IMR-90 (cell line): ENCODE data around the gene EEF1E1. TPM values are rescaled to one million over a fixed set of nuclear protein-coding genes. Genes with fewer than 3 reads are reported as not detected.
A peak's percentile ranks its signal among the peaks of the same experiment; 100 is the strongest.

ENCODE experiments used
- ATAC-seq: fragments of 200-7000 bp; cut with Tn5 transposase; 2 replicates; pipeline ENCODE4 v1.9.1; 2020; ENCODE audit warnings: low read depth, mild to moderate bottlenecking, moderate library complexity
- BruUV-seq: library from RNA; stranded (reverse); fragments of 400-500 nt; replicated peaks from 2 replicates; lab custom pipeline; 2021; lab: Mats Ljungman, UMichigan
- CTCF ChIA-PET: fragments of 300-600 bp; formaldehyde crosslinking; extraction: SDS; loops from one replicate; lab custom pipeline; 2021; ENCODE audit warnings: antibody characterized with exemption; lab: Yijun Ruan, JAX
- POLR2A ChIA-PET: fragments of 300-600 bp; sonication (Branson Sonifier 250); formaldehyde crosslinking; loops from one replicate; lab custom pipeline; 2022; ENCODE audit warnings: antibody characterized with exemption; ENCODE audit not compliant: unreplicated experiment; lab: Charles Lee
- DNase-seq: peaks from one replicate; pipeline ENCODE4 v3.0.0; 2013
- H2AFZ ChIP-seq: replicated peaks from 2 replicates; pipeline ENCODE3; 2013; ENCODE audit warnings: low read length, mild to moderate bottlenecking; ENCODE audit not compliant: poor library complexity
- H2AK5ac ChIP-seq: 2 replicates; pipeline ENCODE4 v1.6.1; 2013; ENCODE audit warnings: low read depth, low read length, inconsistent platforms
- H2AK9ac ChIP-seq: replicated peaks from 2 replicates; pipeline ENCODE3; 2013; ENCODE audit warnings: mild to moderate bottlenecking, low read depth, low read length, moderate library complexity; ENCODE audit not compliant: poor library complexity
- H2BK120ac ChIP-seq: 2 replicates; pipeline ENCODE4 v1.6.1; 2013; ENCODE audit warnings: low read depth, low read length, inconsistent platforms
- H2BK15ac ChIP-seq: 3 replicates; pipeline ENCODE4 v1.6.1; 2013; ENCODE audit warnings: low read depth, low read length, inconsistent platforms
- H2BK20ac ChIP-seq: 2 replicates; pipeline ENCODE4 v1.6.1; 2013; ENCODE audit warnings: low read depth, mild to moderate bottlenecking, inconsistent platforms, low read length, moderate library complexity
- H2BK5ac ChIP-seq: 2 replicates; pipeline ENCODE4 v1.6.1; 2013; ENCODE audit warnings: mild to moderate bottlenecking, low read depth, low read length, inconsistent platforms; ENCODE audit not compliant: poor library complexity, severe bottlenecking
- H3K14ac ChIP-seq: replicated peaks from 2 replicates; pipeline ENCODE4 v1.6.1; 2013; ENCODE audit warnings: low read depth, low read length, inconsistent platforms
- H3K18ac ChIP-seq: 2 replicates; pipeline ENCODE4 v1.6.1; 2013; ENCODE audit warnings: low read depth, low read length, control low read depth
- H3K23ac ChIP-seq: 2 replicates; pipeline ENCODE4 v1.6.1; 2013; ENCODE audit warnings: low read depth, low read length, inconsistent platforms
- H3K27ac ChIP-seq: 2 replicates; pipeline ENCODE4 v1.5.1; 2013; ENCODE audit warnings: mild to moderate bottlenecking, control low read depth, low read length; ENCODE audit not compliant: insufficient read depth
- H3K27me3 ChIP-seq: 2 replicates; pipeline ENCODE4 v1.6.1; 2013; ENCODE audit warnings: low read length; ENCODE audit not compliant: control insufficient read depth, insufficient read depth
- H3K36me3 ChIP-seq: 2 replicates; pipeline ENCODE4 v1.6.1; 2013; ENCODE audit warnings: low read length, mixed read lengths; ENCODE audit not compliant: control insufficient read depth, insufficient read depth
- H3K4ac ChIP-seq: 2 replicates; pipeline ENCODE4 v1.6.1; 2013; ENCODE audit warnings: low read depth, low read length, inconsistent platforms
- H3K4me1 ChIP-seq: 2 replicates; pipeline ENCODE4 v1.6.1; 2013; ENCODE audit warnings: low read length, mixed read lengths; ENCODE audit not compliant: control insufficient read depth, insufficient read depth
- H3K4me2 ChIP-seq: 2 replicates; pipeline ENCODE4 v1.6.1; 2013; ENCODE audit warnings: low read depth, mild to moderate bottlenecking, control low read depth, low read length, moderate library complexity
- H3K4me3 ChIP-seq: 2 replicates; pipeline ENCODE4 v1.5.1; 2013; ENCODE audit warnings: low read depth, mild to moderate bottlenecking, control low read depth, low read length, moderate library complexity; ENCODE audit not compliant: insufficient read depth
- H3K56ac ChIP-seq: 2 replicates; pipeline ENCODE4 v1.6.1; 2013; ENCODE audit warnings: low read length, inconsistent platforms; ENCODE audit not compliant: insufficient read depth; ENCODE audit errors: extremely low read depth
- H3K79me1 ChIP-seq, 2 experiments: 2 replicates each; pipeline ENCODE4 v1.6.1; 2013; ENCODE audit warnings: low read length in 2 of 2, inconsistent platforms in 1 of 2, low read depth in 1 of 2
- H3K9ac ChIP-seq: 2 replicates; pipeline ENCODE4 v1.6.1; 2013; ENCODE audit warnings: low read depth, low read length, control low read depth
- H3K9me1 ChIP-seq: 2 replicates; pipeline ENCODE4 v1.6.1; 2013; ENCODE audit warnings: low read length, inconsistent platforms; ENCODE audit not compliant: insufficient read depth
- H3K9me3 ChIP-seq: 2 replicates; pipeline ENCODE4 v1.6.1; 2013; ENCODE audit warnings: low read length; ENCODE audit not compliant: control insufficient read depth, insufficient read depth
- H4K20me1 ChIP-seq: 2 replicates; pipeline ENCODE4 v1.6.1; 2013; ENCODE audit warnings: low read length, inconsistent platforms; ENCODE audit not compliant: insufficient read depth
- H4K5ac ChIP-seq: 2 replicates; pipeline ENCODE4 v1.6.1; 2013; ENCODE audit warnings: mild to moderate bottlenecking, low read depth, low read length, control low read depth
- H4K8ac ChIP-seq, 2 experiments: 2 replicates each; pipeline ENCODE4 v1.6.1; 2013; ENCODE audit warnings: low read depth in 2 of 2, low read length in 2 of 2, control low read depth in 1 of 2, inconsistent platforms in 1 of 2
- H4K91ac ChIP-seq: 2 replicates; pipeline ENCODE4 v1.6.1; 2013; ENCODE audit warnings: low read depth, low read length, inconsistent platforms; ENCODE audit not compliant: insufficient read depth
- MAFK ChIP-seq: IDR thresholded peaks from 2 replicates; pipeline ENCODE4 v1.6.1; 2012; ENCODE audit warnings: low read depth, low read length, improper control_type of control experiment
- WGBS, 2 experiments: methylation state at CpG; one replicate each; pipeline versions ENCODE4 v1.1.5 to v1.1.7; 2013; ENCODE audit warnings: missing lambda C conversion rate in 2 of 2; ENCODE audit not compliant: insufficient read length in 1 of 2; ENCODE audit errors: extremely low coverage in 2 of 2; 5-methylcytosine and 5-hydroxymethylcytosine counted together
- dilution Hi-C: fragments of 300-500 bp; cut with HindIII; formaldehyde crosslinking; loops from one replicate; pipeline ENCODE4 v1.14.3; 2018; ENCODE audit warnings: low sequenced_read_pairs; ENCODE audit not compliant: unreplicated experiment
- in situ Hi-C: fragments of 300-500 bp; cut with MboI; formaldehyde crosslinking; loops from 3 replicates; pipeline ENCODE4 v1.14.3; 2019; ENCODE audit warnings: low sequenced_read_pairs, inconsistent platforms, mixed read lengths
- intact Hi-C: fragments of 100-400 bp; cut with micrococcal nuclease; formaldehyde crosslinking; loops from 2 replicates; pipeline ENCODE4 v1.10.0; 2022
- polyA plus RNA-seq, 3 experiments: library from polyadenylated mRNA; depleted of rRNA; stranded (reverse); fragments of >200 nt; gene quantifications; 2 replicates each; pipeline ENCODE4 v1.2.3, GENCODE V29; 2012; ENCODE audit warnings: low replicate concordance in 1 of 3
- total RNA-seq: library from RNA; depleted of rRNA; stranded (reverse); fragments of >200 nt; gene quantifications from 2 replicates; pipeline ENCODE4 v1.2.3, GENCODE V29; 2012

Gene EEF1E1
- total and polyA plus RNA-seq, 2 of the 4 experiments (the other 2 are of a cell fraction): 65.8 to 68.6 TPM

GRCh38 chr6:8113131-8113654 lies 10.8 kb upstream of the EEF1E1 start:
- dilution Hi-C loops: no loop called here
- no peak overlapping the region for H3K4me2 ChIP-seq
- no peak overlapping the region for H3K18ac ChIP-seq
- H3K27me3 ChIP-seq: no peaks in the 10 kb centered on the region
- H3K23ac ChIP-seq: no peak overlapping the region
- no CpG with 5 or more reads among the region's 4 CpGs for WGBS, 2 experiments
- no peak overlapping the region for H2AK9ac ChIP-seq
- H3K79me1 ChIP-seq: no peaks in the 10 kb centered on the region
- H3K27ac ChIP-seq: no peak overlapping the region
- H4K20me1 ChIP-seq: no peaks in the 10 kb centered on the region
- H3K9ac ChIP-seq: no peak overlapping the region
- ChIA-PET CTCF (interaction anchor here (0.6 to 1.2 kb wide), 2 partner anchors 106 to 481 kb away, joined by 3 to 4 read pairs; no protein-coding TSS in a partner anchor), POLR2A (no interaction called here)
- intact Hi-C loops: no loop called here
- ATAC-seq: peak; percentile 31
- no TSS peak for BruUV-seq
- in situ Hi-C loops: no loop called here
- no peak overlapping the region for H2AFZ ChIP-seq
- H4K5ac ChIP-seq: no peak overlapping the region
- H3K14ac ChIP-seq: no peak overlapping the region
- H3K56ac ChIP-seq: no peak overlapping the region
- peaks cover 11% of the 10 kb centered on the region for H3K4me1 ChIP-seq
- H3K36me3 ChIP-seq: no peaks in the 10 kb centered on the region
- DNase-seq: peak; percentile 52
- no peak overlapping the region for H4K8ac ChIP-seq
- H4K91ac ChIP-seq: no peak overlapping the region
- H2BK15ac ChIP-seq: no peak overlapping the region
- no peak overlapping the region for H2AK5ac ChIP-seq
- no peak for TF ChIP-seq MAFK
- peak overlapping the region; percentile 72; the same call in 1 of the 2 replicates for H2BK120ac ChIP-seq
- 0 out of 2 replicates have a peak, but pooled peaks cover 6% of the 10 kb centered on the region for H3K9me1 ChIP-seq
- H3K9me3 ChIP-seq: no peaks in the 10 kb centered on the region
- no peak overlapping the region for H3K4ac ChIP-seq
- H3K4me3 ChIP-seq: no peak overlapping the region
- H2BK5ac ChIP-seq: peak overlapping the region; percentile 18
- no peak overlapping the region for H2BK20ac ChIP-seq
